T-helper 9 cell (primary cell): ENCODE measurements around the gene SOHLH1.

Experiments used
- DNase-seq: peaks from one replicate; pipeline ENCODE4 v3.0.0-alpha.2; 2020

SOHLH1 gene

DNA sequence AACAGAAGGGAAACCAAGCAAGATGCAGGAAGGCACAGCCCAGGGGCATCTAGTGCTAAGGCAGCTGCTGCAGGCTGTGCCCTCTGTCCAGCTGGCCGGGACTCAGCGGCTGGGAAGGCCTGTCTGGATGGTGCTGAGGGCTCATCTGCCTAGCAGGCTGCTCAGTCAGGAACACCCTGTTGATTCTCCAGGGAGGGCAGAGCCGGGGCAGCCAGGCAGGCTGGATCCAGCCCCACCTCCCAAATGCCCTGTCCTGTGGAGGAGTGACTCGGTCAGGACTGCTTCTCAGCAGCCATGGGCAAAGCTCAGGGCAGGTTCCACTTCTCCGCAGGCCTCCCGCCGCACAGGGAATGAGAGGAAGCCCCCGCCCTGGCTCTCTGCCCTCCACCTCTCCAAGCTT lies 44.0 kb downstream of the SOHLH1 start:
- DNase-seq, result no peak

DNA sequence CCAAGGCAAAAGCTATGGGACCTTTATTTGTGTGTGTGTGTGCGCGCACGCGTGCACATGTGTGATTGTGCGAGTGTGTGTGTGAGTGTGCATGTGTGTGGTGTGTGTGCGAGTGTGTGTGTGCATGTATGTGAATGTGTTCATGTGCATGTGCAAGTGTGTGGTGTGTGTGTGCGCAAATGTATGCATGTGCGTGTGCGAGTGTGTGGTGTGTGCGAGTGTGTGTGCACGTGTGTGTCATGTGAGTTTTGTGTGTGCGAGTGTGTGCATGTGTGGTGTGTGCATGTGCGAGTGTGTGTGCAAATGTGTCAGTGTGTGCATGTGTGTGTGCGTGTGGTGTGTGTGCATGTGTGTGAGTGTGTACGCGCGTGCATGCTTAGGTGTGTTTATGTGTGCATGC lies 48.9 kb downstream of the SOHLH1 start:
- DNase-seq, result no peak

DNA sequence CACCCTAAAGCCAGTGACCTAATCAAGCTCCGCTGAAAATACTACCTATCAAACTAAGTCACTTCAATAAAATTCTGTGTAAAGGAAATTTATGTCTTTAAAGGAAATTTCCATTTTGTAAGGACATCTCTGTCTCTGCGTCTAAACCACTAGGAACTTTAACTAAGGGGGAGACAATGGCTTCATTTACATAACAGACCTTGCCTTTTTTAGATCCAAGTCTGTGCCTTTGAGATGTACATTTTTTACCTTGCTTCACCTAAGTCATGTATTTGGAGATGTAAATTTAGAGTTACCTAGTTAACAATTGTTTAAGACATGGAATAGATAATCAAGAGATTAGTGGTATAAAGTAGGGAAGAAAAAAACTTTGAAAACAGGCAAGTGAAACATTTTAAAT lies 49.8 kb downstream of the SOHLH1 start:
- DNase-seq, result no peak

DNA sequence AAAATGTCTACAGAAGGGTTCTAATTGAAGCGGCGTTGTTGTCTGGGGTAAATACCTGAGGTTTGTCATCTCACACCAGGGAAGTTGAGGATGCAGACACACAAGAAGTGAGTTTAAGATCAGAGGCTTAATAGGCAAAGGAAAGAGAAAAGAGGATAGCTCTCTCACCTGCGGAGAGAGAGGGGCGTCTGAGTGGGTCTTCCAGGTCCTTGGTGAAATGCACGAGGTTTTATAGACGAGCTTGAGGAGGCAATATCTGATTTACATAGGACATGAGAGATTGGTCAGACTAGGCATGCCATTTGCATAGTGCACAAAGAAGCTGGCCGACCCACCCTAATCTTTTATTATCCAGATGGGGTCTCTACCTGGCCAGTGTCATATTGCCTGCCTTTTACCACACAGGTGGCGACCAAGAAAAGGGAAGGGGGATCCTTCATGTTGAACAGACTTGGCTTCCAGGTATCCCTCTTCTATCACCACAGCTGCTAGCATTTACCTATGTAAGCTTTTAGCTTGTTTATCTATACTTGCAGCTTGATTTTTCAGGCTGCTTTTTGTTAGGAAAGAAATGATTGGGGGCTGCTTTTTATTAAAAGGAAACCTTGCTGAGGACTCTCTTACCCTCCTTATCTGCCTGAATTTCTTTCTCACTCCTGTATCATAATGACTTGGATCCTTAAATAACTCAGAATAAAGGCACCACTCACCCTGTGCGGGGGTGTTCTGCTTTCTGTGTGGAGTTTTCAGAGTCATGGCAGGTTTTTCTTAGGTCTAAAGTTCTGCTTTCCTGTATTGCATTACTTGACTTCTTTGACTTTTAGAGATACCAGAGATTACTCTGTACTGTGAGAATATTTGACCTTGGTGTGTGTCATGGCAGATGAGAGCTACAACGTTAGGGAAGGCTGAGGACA lies 50.5 kb downstream of the SOHLH1 start:
- DNase-seq, result no peak

DNA sequence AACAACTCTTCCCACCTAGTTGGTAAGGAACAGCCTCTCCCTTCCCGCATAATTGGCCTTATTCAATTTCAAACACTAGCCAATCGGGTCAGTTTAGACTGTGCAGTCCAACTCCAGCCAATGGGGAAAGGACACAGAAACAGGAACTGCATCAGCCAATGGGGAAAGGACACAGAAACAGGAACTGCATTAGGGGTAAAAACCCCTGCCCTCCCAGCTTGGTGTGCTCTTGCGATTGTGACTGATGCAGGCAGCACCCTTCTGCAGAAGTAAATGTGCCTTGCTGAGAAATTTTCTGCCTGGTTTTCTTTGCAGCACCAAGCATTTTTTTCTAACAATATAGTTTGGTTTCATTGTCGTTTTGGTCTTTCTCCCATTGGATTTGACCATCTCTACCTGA lies 51.4 kb downstream of the SOHLH1 start:
- no peak for DNase-seq

DNA sequence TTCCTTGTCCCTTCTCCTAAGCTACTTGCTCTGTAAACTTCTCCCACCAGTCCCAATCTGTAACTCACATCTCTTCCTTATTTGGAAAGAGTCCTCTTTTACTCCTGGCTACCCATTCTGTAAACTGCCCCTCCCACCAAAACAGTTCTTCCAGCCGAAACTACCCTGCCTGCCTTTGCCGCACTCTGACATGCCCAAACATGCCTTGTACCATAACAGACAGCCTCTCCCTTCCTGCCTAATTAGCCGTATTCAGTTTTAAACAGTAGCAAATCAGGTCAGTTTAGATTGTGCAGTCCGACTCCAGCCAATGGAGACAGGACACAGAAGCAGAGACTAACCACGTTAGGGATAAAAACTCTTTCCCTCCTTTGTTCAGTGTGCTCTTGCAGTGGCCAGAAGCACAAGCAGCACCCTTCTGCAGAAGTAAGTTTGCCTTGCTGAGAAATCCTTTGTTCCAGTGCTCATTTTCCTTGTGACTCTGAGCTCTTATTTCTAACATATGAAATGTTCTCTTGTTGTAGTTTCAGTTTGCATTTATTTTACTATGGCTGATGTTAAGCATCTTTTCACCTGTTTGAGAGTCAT lies 54.6 kb downstream of the SOHLH1 start:
- DNase-seq, result no peak
